HG02870 (cell line): ENCODE measurements around the gene RAB11FIP4.

Experiments used
- ATAC-seq: cut with Tn5 transposase; IDR thresholded peaks from one replicate; pipeline ENCODE4 v1.9.1; 2021; ENCODE audit warnings: mild to moderate bottlenecking, moderate library complexity; ENCODE audit not compliant: unreplicated experiment

Gene RAB11FIP4

DNA sequence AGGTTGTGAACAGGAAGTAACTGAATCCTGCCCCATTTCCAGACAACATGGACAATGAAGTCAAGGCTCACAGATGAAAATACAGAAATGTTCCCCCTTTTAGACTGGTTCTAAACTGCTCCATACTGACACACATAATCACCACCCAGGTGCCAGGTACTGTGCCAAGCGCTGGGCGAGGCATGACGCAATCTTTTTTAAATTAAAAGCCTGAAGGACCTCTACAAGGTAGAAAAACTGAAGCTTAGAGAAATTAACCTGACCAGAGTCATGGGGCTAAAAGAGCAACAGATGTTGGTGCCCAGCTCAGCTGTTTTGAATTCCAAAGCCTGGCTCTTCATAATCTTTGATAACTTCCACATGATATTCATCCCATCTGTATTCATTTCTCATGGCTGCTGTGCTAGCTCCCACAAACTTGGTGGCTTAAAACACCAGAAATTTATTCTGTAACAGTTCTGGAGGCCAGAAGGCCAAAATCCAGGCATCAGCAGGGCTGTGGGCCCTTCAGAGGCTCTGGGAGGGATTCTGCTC, 4.9 kb upstream of the RAB11FIP4 start:
- no peak for ATAC-seq

DNA sequence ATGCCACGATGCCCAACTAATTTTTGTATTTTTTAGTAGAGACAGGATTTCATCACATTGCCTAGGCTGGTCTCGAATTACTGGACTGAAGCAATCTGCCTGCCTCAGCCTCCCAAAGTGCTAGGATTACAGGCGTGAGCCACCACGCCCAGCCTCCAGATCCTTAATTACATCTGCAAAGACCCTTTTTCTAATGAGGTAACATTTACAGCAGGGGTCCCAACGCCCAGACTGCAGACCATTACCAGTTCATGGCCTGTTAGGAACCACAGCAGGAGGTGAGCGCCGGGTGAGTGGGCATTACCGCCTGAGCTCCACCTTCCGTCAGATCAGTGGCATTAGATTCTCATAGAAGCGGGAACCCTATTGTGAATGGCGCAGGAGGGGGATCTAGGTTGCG, 4.0 kb upstream of the RAB11FIP4 start:
- ATAC-seq: no peak

DNA sequence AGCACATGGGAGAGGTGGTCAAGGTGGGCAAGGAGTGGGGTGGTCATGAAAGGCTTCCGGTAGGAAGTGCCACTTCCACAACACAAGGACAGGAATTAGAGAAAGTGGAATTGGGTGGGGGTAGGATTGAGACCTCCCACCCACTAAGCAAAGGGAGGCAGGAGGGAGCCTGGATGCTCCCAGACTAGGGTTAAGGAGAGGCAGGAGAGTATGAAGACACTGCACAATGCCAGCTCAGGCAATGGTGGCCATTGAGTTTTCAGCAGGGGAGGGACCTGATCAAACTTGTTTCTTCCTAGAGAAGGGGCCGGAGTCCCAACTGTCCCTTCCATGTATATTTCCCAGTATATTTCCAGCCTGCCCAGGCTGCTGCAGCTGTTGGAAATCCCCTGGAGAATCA, 3.1 kb upstream of the RAB11FIP4 start:
- ATAC-seq: no peak

DNA sequence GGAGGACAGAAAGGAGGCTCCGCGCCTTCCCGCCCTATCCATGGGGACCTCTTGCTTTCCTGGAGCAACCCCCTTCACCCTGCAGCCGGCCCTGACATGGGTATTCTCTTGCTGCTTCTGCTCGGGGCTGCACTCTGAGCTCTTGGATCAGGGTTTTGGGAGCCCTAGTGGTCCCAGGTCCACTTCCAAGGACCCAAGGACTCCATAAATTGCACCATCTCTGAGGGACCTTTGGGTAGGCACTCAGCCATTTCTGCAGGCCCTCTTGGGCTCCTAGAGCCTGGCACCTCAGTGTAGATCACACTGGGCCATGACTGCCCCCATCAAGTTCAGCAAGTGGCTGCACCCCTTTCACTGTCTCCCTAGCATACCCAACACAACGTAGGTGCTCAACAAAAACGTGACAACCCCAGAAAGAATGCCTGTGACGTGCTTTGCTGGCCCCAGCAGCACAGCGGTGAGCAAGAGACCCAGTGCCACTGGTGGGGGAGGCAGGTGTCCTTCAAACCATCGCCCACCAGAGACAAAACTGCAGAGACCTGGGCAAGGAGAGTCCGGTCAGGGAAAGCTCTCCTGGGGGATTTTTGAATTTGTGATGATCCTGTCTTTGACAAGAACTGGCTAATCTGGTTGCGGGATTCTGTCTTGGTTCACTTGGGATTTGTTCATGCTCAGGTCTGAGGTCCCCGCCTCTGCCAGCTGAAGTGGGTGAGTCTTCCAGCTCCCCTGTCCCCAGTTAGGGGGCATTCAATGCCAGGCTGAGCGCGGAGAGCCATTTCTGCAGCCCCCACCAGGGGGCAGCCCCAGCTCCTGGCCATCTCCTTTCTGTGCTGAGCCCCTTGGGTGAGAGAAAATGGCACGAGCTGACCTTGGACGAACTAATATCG, 2.5 kb upstream of the RAB11FIP4 start:
- ATAC-seq: no peak

DNA sequence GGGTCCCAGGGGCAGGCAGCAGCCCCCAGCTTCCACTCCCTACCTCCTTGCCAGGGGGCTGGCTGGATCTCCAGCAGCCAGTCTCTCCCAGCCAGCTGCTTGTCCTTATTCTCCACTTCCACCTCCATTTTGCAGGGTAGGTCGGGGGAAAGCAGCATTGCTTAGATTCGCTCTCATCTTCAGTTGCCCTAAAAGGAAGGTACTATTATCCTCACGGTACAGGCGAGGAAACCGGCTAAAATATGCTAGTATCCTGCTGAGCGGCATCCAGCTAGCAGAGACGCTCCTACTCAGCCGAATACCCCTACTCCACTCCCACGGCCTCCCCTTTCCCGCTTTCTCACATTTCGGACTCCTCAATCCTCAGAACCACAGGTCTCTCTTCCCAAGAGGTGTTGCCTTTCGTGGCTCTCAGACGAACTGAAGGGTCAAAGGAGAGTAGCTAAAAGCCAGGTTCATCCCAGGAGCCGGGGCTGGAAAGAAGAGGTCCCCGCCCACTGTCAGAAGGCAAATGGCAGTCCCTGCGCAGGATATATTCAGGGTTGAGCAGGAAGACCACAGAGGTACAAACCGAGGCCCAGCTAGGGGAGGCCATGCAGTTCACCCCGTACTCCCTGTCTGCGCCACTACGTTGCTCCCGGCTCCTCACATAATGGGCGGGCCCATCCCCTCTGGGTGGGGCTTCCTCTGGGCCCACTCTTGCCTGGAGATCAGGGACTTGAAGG, 1.7 kb upstream of the RAB11FIP4 start:
- no peak for ATAC-seq

DNA sequence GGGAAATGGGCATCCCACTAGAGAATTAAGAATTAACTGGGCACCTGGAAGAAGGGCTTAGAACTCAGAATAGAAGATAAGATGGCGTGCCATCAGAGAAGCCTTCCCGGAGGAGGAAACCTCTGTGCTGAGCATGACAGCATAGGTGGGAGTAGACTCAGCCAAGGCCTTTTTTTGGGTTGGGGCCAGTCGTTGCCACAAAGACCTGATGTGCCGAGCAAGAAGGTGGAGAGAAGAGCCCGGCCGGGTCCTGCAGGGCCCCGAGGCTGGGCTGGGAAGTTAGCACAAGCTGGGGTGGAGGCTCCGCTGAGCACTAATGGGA, 1.1 kb upstream of the RAB11FIP4 start:
- no peak for ATAC-seq

DNA sequence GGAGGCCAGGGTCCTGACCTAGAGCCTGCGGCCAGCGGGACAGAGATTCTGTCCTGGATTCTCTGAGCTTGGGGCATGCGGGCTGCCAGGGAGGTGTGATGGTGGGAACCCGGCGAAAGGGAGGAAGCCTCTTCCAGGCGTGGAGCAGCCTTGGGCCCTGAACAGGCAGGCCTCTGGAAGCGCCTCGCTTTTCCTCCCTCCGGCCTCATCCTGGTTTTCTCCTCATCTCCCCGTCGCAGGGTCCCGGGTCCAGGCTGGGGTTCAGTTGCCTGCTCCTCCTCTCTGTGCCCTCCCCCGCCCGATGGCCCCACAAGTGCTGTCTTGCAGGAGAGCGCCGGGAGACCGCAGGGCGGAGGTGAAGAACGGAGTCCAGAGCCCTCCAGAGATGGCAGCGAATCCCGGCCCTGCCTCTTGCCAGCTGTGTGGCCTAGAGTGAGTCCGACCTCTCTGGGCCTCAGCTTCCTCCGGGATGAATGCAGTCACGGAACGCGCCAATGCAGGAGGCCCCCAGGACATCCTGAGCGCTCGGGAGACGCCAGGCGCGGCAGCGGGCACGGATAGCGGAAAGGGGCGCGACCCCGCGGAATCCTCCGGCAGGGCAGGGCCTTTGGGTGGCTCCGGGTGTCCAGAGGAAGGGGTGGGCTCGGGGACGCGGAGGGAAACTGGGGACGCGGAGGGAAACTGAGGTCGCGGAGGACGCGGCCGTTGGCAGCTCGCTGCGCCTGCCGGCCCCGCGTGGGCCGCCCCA, 553 bp upstream of the RAB11FIP4 start:
- no peak for ATAC-seq

DNA sequence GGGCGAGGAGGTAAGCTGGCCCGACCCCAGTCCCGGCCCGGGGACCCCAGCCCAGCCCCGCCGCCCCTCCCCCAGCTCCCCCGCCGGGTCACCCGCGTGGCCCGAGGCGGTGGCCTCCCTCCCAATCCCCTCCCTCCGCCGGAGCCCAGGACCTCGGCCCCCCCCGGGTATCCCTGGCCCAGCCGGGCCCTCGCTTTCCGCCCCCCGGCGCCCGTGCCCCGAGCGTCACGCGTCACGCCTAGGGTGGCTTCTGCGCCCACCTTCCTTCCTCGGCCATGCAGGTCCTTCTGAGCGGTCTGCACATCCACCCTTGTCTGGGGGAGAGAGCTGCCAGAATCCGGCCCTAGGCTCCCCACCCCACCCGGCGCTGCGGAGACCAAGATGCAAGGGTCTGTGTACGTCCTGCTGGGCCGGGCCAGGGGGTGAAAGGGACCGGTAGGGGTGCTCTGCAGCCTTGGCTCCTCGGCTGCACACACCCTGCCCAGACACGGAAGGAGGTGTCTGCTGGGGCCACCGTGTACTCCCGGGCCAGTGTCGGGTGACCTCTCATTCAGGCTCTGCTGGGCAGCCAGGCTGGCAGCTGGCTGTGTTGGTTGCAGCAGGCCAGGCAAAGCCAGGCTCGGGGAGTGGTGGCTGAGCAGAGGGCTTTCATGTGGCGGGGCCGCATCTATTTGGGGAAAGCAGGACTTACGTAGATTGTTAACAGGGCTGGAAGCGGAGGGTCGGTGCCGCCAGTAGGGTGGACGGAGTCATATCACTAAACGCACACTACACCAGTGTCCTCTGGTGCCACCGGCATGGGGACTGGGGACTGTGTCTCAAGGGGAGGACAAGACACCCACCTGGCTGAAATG, 754 bp downstream of the RAB11FIP4 start:
- ATAC-seq: no peak

DNA sequence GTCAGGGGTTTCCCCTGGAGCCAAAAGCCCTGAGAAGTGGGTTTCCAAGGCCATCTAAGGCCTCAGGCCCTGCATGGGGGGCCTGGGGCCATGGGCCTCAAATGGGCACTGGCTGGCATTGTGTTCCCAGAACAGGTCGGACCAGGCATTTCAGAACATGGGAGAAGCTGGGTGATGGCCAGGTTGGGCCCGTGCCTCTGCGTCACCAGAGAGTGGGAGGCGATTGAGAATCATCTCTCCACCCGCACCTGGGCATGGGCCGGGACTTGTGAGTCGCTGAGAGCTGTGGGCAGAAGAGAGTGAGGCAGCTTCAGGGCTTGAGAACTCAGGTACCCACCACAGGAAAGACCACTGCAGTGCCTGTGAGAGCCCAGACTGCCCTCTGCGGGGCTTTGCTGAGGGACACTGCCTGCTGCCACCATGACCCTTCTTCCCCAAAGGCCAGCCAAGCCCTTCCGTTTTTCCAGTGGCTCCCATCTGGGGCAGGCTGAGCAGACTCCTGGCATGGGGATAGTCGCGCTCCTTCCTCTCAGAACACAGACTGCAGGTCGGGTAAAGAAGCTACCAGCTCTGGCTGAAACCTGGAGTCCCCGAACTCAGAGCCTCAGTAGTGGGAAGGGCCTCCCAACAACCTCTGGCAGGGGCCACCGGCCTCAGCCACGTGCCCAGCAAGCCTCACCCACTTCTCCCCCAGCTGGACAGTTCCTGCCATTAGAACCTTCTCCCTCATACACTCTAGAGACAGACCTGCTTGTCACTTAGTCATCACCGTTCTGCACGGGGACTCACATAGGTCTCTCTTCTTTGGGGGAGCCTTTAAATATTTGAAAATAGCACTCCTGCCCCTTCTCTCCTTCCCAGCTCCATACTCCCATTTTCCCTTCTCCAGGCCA, 1.6 kb downstream of the RAB11FIP4 start:
- no peak for ATAC-seq

DNA sequence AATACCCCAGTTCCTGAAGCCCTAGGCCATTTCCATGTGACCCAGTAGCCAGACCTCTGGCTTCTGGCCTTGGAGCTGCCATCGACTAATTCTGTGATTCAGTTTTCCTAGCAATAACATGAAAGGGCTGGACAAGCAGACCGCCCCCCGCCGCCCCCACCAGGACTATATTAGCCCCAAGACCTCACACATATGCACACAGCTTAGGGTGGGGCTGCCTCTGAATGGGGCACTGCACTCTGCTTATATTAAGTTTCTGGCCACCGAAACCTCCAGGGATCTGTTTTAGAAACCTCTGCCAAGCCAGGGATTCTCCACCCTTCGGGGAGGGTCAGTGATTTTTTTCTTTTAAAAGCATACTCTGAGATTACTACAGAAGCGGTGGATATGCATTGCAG, 2.3 kb downstream of the RAB11FIP4 start:
- ATAC-seq: no peak

DNA sequence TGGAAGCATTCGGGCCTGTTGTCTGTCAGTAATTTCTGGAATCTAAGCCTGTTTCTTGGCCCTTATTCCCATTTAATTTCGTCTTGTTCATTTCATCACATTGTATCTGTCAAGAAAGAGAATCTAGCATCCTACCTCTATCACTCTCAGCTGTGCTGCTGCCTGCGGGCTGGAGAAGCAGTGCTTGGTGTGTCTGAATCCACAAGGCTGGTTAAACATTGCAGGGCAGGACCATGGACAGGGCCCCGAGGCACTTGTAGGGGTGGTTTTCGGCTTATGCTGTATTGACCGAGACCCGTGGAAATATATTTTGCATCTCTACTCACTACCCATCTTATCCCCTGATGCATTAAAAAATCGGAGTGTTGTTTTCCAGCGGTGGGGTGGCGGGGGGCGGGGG, 3.1 kb downstream of the RAB11FIP4 start:
- no peak for ATAC-seq

DNA sequence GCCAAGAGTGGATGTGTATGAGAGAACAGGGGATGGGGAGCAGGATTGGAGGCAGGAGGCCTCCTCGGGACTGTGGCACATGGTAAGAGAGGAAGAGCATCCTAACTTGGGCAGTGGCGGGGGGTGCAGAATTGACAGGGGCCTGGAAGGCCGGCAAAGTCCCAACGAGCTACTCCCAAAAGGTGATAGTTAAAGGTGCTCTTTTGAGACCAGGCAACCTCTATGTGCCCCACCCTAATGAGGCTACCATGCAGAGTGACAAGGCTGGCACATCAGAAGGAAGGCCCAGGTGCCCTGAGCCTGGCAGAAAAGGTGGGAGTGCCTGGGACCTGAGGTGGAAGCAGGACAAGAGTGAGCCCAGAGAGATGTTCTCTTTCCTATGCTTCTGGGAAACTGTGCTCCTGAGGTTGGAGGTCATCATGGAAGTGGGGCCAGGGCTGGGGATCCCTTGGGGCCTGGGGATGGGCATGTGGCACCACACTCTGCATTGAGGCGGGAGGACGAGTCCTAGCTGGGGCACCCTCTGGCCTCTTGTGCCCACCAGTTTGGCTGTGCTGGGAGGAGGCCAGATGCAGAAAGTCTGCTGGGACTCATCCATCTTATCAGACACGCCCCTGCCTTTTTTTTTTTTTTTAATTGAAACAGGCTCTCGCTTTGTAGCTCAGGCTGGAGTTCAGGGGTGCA, 5.9 kb downstream of the RAB11FIP4 start:
- no peak for ATAC-seq

DNA sequence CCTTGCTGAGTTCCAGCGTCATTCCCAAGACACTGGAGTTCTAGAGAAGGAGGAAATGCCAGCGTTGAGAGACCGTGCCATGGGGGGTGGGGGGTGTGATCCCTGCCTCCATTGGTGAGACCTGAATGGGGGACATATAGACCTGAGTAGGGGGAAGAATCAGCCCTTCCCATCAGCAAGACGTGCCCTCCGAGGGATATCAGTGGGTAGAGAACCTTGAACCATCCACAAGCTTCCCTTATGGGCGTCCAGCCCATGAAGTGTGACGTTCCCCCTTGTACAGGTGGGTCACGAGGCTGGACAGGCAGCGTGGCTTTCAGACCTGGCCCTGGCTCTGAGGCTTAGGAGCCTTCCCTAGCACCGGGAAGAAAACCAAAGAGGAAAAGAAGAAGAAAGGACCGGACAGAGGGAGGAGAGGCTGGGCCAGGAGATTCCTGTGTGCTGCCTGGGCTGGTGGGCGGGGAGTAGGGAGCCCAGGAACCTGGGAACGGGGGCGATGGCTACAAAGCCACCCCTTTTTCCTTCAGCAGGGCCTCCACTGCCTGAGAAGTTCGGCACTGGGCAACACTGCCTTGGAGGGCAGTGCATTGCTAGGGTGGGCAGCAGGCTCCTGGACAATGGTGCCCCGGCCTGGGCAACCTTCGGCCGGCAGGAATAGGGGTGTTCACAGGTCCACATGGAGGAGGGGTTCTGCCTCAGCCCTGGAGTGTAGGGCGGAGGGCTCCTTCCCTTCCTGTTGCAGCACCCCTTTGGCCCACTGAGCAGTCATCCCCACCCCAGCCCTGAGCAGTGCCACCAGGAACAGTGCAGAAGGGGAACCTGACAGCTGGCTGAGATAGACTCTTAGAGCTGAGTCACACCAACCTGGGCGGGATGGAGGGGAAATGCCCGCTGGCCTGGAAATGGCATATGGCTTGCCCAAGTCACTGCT, 7.2 kb downstream of the RAB11FIP4 start:
- no peak for ATAC-seq

DNA sequence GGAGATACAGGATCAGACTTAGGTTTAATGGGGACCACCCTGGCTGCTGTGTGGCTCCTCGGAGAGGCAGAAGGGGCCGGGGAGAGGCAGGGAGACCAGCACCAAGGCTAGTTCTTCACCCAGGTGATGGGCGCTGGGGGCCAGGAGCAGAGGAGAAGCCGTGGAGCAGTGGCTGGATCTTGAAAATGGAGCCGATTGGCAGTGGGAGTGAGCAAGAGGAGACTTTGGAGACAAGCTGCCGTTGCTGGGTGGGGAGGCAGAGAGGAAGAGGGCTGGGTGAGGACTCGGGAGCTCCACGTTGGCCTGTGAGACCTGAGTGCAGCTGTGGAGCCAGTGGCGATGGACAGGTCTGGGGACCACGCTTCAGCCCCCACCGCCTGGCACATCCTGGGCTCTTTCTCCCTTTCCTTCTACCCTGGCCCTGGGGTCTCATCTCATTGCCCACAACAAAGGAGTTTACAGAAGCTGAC, 9.0 kb downstream of the RAB11FIP4 start:
- ATAC-seq: no peak

DNA sequence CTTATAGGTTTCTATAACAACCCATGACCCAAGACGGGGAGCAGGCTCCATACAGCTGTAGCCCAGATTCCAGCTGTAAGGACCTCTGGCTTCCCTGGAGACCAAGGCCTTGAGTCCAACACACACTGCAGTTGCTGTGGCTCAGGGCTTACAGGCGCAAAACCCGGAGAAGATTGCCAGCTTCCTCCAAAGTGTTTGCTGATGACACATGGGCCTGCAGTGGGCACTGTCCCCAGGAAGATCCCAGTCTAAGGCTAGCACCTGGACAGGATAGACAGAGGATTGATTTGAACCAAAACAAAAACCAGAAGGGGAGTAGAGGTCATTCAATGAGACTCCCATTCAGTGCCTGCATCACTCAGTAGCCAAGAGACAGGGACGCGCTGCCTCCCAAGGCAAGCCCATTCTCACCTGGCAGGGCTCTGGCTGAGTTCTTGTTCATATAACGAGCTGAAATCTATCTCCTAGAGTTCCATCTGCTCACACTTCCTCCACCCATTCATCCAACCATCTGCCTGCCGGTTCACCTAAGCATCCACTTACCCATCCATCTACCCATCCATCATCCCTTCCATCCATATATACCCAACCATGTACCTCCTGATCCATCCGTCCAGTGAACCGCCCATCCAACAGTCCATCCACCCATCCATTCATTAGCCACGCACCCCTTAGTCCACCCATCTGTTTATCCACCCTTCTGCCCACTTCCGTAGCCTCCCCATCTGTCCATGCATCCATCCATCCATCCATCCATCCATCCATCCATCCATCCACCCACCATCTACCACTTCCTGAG, 10.2 kb downstream of the RAB11FIP4 start:
- ATAC-seq: no peak

DNA sequence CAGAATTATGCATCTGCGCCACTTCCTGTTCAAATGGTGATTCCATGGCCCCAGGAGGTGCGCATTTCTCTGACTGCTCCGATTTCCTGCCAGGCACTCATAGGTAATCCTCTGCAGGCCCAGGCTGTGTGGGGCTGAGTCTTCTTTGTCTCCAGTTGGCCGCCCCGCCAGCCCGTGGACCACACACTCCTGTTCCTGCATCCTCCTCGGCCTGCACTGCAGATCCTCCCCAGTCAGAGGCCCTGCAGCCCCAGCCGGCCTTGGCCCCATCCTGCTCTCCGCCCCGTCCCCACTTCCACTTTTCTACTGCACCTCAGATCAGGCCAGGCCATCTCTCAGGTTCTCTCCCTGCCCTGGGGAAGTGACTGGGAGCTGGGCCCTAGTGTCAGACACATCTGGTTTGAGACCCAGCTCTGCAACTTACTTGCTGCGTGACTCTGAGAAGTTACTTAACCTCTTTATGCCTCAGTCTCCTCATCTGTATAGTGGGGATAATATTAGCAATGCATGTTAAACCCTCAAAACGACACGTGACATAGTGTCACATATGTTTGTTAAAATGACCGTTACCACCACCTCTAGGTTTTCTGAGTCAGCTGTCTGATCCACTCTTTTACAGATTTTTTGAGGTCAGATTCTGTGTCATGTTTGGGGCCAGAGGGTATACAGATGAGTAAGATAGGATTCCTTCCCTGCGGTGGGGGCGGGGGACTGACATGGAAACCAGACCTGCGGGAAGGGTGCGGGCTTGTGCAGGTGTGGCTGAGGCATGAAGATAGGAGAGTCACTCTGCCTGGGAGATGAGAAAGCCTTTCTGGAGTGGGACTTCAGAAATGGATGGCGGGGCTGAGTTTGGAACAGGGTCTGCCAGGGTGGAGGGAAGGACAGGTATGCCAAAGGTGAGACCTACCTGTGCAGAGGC, 12.8 kb downstream of the RAB11FIP4 start:
- no peak for ATAC-seq
